Prostate gland (tissue), 2 donors: ENCODE measurements around the gene ATP6V1C2. TPM values are rescaled to one million over a fixed set of nuclear protein-coding genes. Genes with fewer than 3 reads are reported as not detected.
"Not testable (repeated sequence)": the region's sequence is repeated elsewhere in the genome, so short reads cannot be mapped to it uniquely, and the experiment has no call there.

Experiments used
- DNase-seq: peaks from one replicate; pipeline ENCODE4 v3.0.0-alpha.2; 2019; ENCODE audit warnings: low spot score
- H3K27ac ChIP-seq, 2 donors: fragments of 200-600 bp; sonication (generic); 2 replicates each; pipeline ENCODE4 v1.5.1; 2017 to 2019
- H3K27me3 ChIP-seq: fragments of 200-600 bp; sonication (generic); replicated peaks from 2 replicates; pipeline ENCODE4 v1.5.1; 2019; ENCODE audit not compliant: insufficient read depth
- H3K36me3 ChIP-seq, 2 donors: fragments of 200-600 bp; sonication (generic); 1 replicate in 1 of 2; 2 replicates in 1 of 2; pipeline versions ENCODE4 v1.5.1 to v1.8.1; 2017 to 2019
- H3K4me1 ChIP-seq: fragments of 200-600 bp; sonication (generic); replicated peaks from 2 replicates; pipeline ENCODE4 v1.5.1; 2019
- H3K4me3 ChIP-seq, 2 donors: fragments of 200-600 bp; sonication (generic); 2 replicates each; pipeline ENCODE4 v1.5.1; 2017 to 2019
- H3K9me3 ChIP-seq: fragments of 200-600 bp; sonication (generic); 2 replicates; pipeline ENCODE4 v1.5.1; 2017
- CTCF ChIP-seq, 4 experiments: fragments of 200-600 bp in 2 of 4; fragments of 450-650 bp in 2 of 4; sonication (generic) in 2 of 4; IDR thresholded peaks; 1 replicate in 3 of 4; 2 replicates in 1 of 4; pipeline ENCODE4 v1.5.1; 2016 to 2019; ENCODE audit warnings: antibody characterized with exemption in 4 of 4, mild to moderate bottlenecking in 2 of 4, moderate library complexity in 2 of 4
- POLR2A ChIP-seq: fragments of 450-650 bp; IDR thresholded peaks from one replicate; pipeline ENCODE4 v1.6.1; 2016; ENCODE audit warnings: antibody characterized with exemption, mild to moderate bottlenecking
- POLR2AphosphoS5 ChIP-seq: sonication (generic); formaldehyde crosslinking; IDR thresholded peaks from one replicate; pipeline ENCODE4 v1.6.1; 2017; ENCODE audit warnings: antibody characterized with exemption
- WGBS: methylation state at CpG from one replicate; pipeline ENCODE4 v1.1.5; 2018; 5-methylcytosine and 5-hydroxymethylcytosine counted together
- intact Hi-C: fragments of 100-400 bp; cut with DNase I; formaldehyde crosslinking; loops from one replicate; pipeline ENCODE4 v1.14.2; 2022
- total RNA-seq, 2 donors: library from RNA; depleted of rRNA; stranded (reverse); fragments of >200 nt; gene quantifications; one replicate each; pipeline ENCODE4 v1.1.0, GENCODE V29; 2016

ATP6V1C2 gene
- total RNA-seq, 2 donors from 2014 or later = 0.41 to 4.0 TPM

DNA sequence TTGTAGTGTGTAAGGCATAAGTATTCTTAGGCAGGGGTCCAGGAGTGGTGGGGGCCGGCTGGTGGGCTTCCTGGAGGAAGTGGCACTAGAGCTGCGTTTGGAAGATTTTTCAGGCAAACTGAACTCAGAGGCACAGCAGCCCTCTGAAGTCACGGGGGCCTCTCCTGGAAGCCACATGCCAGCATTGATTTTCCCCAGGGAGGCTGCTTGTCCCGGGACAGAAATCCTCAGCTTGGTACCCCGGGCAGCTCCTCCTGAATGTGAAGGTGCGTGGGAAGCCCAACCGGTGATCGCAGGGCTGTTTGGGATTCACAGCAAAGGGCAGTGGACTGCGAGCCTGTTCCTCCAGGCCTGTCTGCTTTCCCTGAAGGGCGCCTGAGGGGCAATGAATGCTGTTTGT is 92.7 kb downstream of the ATP6V1C2 start:
- Histone ChIP-seq H3K4me3 (no peak overlapping the region), H3K36me3 (no peaks in the 10 kb centered on the region), H3K4me1 (no peaks in the 10 kb centered on the region), H3K27ac (no peak overlapping the region), H3K9me3 (no peaks in the 10 kb centered on the region), H3K27me3 (no peaks in the 10 kb centered on the region)
- DNase-seq = no peak
- no peak for TF ChIP-seq CTCF (IDR thresholded peaks at IDR 0.05)
- TF ChIP-seq POLR2AphosphoS5 = no peak
- TF ChIP-seq POLR2A = no peak
- intact Hi-C loops = no loop called here
- WGBS = 60% methylated on average over 10 of the region's 10 CpGs

DNA sequence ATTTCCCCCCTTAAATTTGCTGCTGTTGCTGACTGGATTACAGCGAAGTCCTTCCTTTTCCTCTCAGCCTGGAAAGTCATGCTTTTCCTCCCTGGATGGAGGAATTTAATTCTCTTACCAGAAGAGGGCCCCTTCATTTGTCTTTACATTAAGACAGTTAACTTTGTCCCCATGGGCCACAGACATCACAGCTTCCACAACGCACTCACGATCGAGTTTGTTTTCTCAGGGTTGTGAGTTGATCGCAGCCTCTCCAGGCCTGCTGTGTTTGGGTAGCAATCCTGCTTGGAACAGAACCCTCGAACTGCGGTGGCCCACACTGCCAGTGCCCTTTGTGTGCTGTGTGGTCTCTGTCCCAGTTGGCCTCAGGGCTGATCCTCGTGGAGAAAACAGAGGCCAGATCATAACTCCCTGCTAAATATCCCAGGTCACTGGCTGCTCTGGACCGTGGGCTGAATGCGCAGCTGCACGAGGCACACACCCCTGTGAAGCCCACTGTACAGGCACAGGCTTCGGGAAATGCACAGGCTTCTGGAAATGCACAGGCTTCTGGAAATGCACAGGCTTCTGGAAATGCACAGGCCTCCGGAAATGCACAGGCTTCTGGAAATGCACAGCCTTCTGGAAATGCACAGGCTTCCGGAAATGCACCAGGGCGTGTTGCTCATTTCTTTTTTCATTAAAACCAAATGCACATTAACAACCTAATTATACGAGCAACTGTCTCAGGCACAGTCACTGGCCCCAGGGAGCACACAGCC is 93.3 kb downstream of the ATP6V1C2 start:
- no peaks in the 10 kb centered on the region for H3K36me3 ChIP-seq
- WGBS = 70% methylated on average over 16 of the region's 16 CpGs
- H3K4me3 ChIP-seq = no peak overlapping the region
- no peaks in the 10 kb centered on the region for H3K27me3 ChIP-seq
- H3K9me3 ChIP-seq = no peaks in the 10 kb centered on the region
- TF ChIP-seq CTCF (IDR thresholded peaks at IDR 0.05) (no peak), POLR2AphosphoS5 (no peak), POLR2A (no peak)
- intact Hi-C loops = no loop called here
- no peak overlapping the region for H3K27ac ChIP-seq
- DNase-seq = no peak
- no peaks in the 10 kb centered on the region for H3K4me1 ChIP-seq

DNA sequence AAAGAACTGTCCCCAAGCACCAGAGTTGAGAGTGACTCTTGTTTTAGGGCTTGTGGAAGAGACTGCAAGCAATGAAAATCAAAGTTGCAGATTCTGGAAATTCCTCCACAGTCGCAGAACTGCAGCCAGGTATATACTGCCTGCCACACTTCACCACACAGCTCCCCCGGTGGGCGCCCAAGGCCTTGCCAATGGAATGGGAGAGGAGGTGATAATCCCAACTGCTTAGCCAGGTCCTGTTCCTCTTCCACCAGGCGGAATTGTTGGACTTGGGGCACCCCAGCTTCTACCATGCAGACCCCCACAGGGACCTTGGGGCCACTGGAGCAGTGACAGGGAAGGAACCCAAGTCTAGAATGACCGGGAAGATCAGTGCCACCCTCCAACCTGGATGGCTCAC is 96.0 kb downstream of the ATP6V1C2 start:
- 46% methylated on average over 5 of the region's 5 CpGs for WGBS
- Histone ChIP-seq H3K27me3 (no peaks in the 10 kb centered on the region), H3K4me1 (no peaks in the 10 kb centered on the region), H3K9me3 (no peaks in the 10 kb centered on the region), H3K27ac (no peak overlapping the region), H3K4me3 (no peak overlapping the region), H3K36me3 (no peaks in the 10 kb centered on the region)
- TF ChIP-seq CTCF (IDR thresholded peaks at IDR 0.05) (no peak), POLR2AphosphoS5 (no peak), POLR2A (no peak)
- intact Hi-C loops = no loop called here
- no peak for DNase-seq

DNA sequence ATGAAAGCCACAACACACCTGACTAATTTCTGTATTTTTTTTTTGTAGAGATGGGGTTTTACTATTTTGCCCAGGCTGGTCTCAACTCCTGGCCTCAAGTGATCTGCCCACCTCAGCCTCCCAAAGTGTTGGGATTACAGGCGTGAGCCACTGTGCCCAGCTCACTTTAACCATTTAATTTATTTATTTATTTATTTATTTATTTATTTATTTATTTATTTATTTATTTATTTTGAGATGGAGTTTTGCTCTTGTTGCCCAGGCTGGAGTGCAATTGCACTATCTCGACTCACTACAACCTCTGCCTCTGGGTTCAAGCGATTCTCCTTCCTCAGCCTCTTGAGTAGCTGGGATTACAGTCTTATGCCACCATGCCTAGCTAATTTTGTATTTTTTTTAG is 96.9 kb downstream of the ATP6V1C2 start:
- WGBS = 78% methylated on average over 3 of the region's 3 CpGs
- H3K27ac ChIP-seq, H3K4me1 ChIP-seq, H3K36me3 ChIP-seq, intact Hi-C loops, H3K4me3 ChIP-seq, H3K27me3 ChIP-seq, H3K9me3 ChIP-seq, DNase-seq: not testable (repeated sequence)

DNA sequence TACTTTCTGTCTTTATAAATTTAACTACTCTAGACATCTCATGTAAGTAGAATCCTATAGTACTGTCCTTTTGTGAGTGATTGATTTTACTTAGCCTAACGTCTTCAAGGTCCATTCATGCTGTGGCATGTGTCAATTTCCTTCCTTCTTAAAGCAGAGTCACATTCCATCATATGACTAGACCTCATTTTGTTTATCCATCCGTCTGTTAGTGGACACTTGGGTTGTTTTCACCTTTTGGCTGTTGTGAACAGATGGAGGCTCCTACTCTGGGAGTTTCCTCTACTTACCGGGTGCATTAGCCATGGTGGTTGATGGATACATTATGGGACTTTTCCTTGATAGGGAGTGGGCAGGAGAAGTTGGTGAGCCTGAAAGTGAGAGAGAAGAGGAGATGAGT is 97.6 kb downstream of the ATP6V1C2 start:
- Histone ChIP-seq H3K4me3 (no peak overlapping the region), H3K27me3 (peaks cover 3% of the 10 kb centered on the region), H3K4me1 (no peaks in the 10 kb centered on the region), H3K27ac (no peak overlapping the region), H3K36me3 (no peaks in the 10 kb centered on the region), H3K9me3 (no peaks in the 10 kb centered on the region)
- intact Hi-C loops = no loop called here
- WGBS = 52% methylated on average over 3 of the region's 3 CpGs
- TF ChIP-seq CTCF (IDR thresholded peaks at IDR 0.05) (no peak), POLR2A (no peak), POLR2AphosphoS5 (no peak)
- no peak for DNase-seq
